Activated B cell treated with CpG ODN at 0.5 μM for 24 hours (primary cell): ENCODE data around the gene CD244. TPM values are rescaled to one million over a fixed set of nuclear protein-coding genes. Genes with fewer than 3 reads are reported as not detected.
"Not testable (repeated sequence)": the region's sequence is repeated elsewhere in the genome, so short reads cannot be mapped to it uniquely, and the experiment has no call there.

Experiments used
- ATAC-seq: fragments of 200-7000 bp; cut with Tn5 transposase; one replicate; pipeline ENCODE4 v1.10.0; 2021; ENCODE audit warnings: low read depth, mild to moderate bottlenecking, moderate library complexity
- CTCF ChIA-PET: fragments of 350-600 bp; sonication (Branson Sonifier 250); formaldehyde crosslinking; loops from one replicate; lab custom pipeline; 2021; ENCODE audit warnings: antibody characterized with exemption; lab: Charles Lee
- POLR2A ChIA-PET: fragments of 350-600 bp; sonication (Branson Sonifier 250); formaldehyde crosslinking; loops from one replicate; lab custom pipeline; 2021; ENCODE audit warnings: antibody characterized with exemption; lab: Charles Lee
- DNase-seq: peaks from one replicate; pipeline ENCODE4 v3.0.0; 2022
- H3K27ac Mint-ChIP-seq: one replicate; pipeline ENCODE4 v1.8.0; 2020; ENCODE audit warnings: mixed read lengths
- H3K27me3 Mint-ChIP-seq: one replicate; pipeline ENCODE4 v1.8.0; 2021; ENCODE audit warnings: mixed read lengths
- H3K36me3 Mint-ChIP-seq: one replicate; pipeline ENCODE4 v1.8.0; 2021; ENCODE audit warnings: low read depth, mixed read lengths
- H3K4me1 Mint-ChIP-seq: one replicate; pipeline ENCODE4 v1.8.0; 2021; ENCODE audit warnings: mixed read lengths
- H3K4me3 Mint-ChIP-seq: one replicate; pipeline ENCODE4 v1.8.0; 2020; ENCODE audit warnings: mild to moderate bottlenecking, mixed read lengths
- H3K9me3 Mint-ChIP-seq: one replicate; pipeline ENCODE4 v1.8.0; 2020; ENCODE audit warnings: mixed read lengths
- CTCF ChIP-seq: fragments of 200-600 bp; IDR thresholded peaks from one replicate; pipeline ENCODE4 v1.8.0; 2022; ENCODE audit warnings: antibody characterized with exemption, mild to moderate bottlenecking
- intact Hi-C: fragments of 100-400 bp; cut with micrococcal nuclease; formaldehyde crosslinking; loops from one replicate; pipeline ENCODE4 v1.15.1; 2024
- total RNA-seq: library from RNA; stranded (reverse); gene quantifications from 2 replicates; pipeline ENCODE4 v1.2.3, GENCODE V29; 2022

The CD244 gene
- total RNA-seq, 1 donor from 2014 or later: not detected

- H3K9me3 Mint-ChIP-seq: no peaks in the 10 kb centered on the region
- ChIA-PET CTCF (no interaction called here), POLR2A (no interaction called here)
- H3K4me3 Mint-ChIP-seq: no peak overlapping the region
- intact Hi-C loops: no loop called here
- ATAC-seq: no peak
- H3K36me3 Mint-ChIP-seq: no peaks in the 10 kb centered on the region
- H3K4me1 Mint-ChIP-seq: no peaks in the 10 kb centered on the region
- TF ChIP-seq CTCF: no peak
- no peak for DNase-seq
- H3K27ac Mint-ChIP-seq: no peak overlapping the region
- H3K27me3 Mint-ChIP-seq: no peaks in the 10 kb centered on the region
Measured at GRCh38 chr1:160907976-160908375, 45.3 kb upstream of the CD244 start.

GRCh38 chr1:160905617-160905989 is 42.9 kb upstream of the CD244 start:
- no peak overlapping the region for H3K4me3 Mint-ChIP-seq
- DNase-seq: no peak
- no peak for TF ChIP-seq CTCF
- ATAC-seq: no peak
- no peaks in the 10 kb centered on the region for H3K4me1 Mint-ChIP-seq
- no peaks in the 10 kb centered on the region for H3K27me3 Mint-ChIP-seq
- H3K36me3 Mint-ChIP-seq: no peaks in the 10 kb centered on the region
- ChIA-PET CTCF (no interaction called here), POLR2A (interaction anchor here (0.6 kb wide), 1 partner anchor 10 kb away, joined by 4 read pairs; no protein-coding TSS in a partner anchor)
- no peaks in the 10 kb centered on the region for H3K9me3 Mint-ChIP-seq
- intact Hi-C loops: no loop called here
- no peak overlapping the region for H3K27ac Mint-ChIP-seq

GRCh38 chr1:160904783-160905616 is 42.3 kb upstream of the CD244 start:
- POLR2A ChIA-PET: interaction anchor here (0.6 to 0.7 kb wide), 2 partner anchors 78 to 248 kb away, joined by 4 to 10 read pairs; no protein-coding TSS in a partner anchor
- no peaks in the 10 kb centered on the region for H3K4me1 Mint-ChIP-seq

GRCh38 chr1:160902251-160902650 is 39.6 kb upstream of the CD244 start:
- H3K4me3 Mint-ChIP-seq, intact Hi-C loops, H3K9me3 Mint-ChIP-seq, DNase-seq, H3K27ac Mint-ChIP-seq, CTCF ChIA-PET, ATAC-seq, POLR2A ChIA-PET, H3K36me3 Mint-ChIP-seq, H3K4me1 Mint-ChIP-seq: not testable (repeated sequence)
- peaks cover 17% of the 10 kb centered on the region for H3K27me3 Mint-ChIP-seq

More at GRCh38 chr1:160904783-160905616, 42.3 kb upstream of the CD244 start:
- H3K9me3 Mint-ChIP-seq: peaks cover 3% of the 10 kb centered on the region
- intact Hi-C loops: no loop called here
- peak overlapping the region; percentile 1 for H3K27ac Mint-ChIP-seq
- peaks cover 3% of the 10 kb centered on the region for H3K27me3 Mint-ChIP-seq
- no peak for DNase-seq
- no peak for TF ChIP-seq CTCF
- ATAC-seq: no peak
- no peak overlapping the region for H3K4me3 Mint-ChIP-seq
- CTCF ChIA-PET: no interaction called here
- H3K36me3 Mint-ChIP-seq: no peaks in the 10 kb centered on the region

- H3K27ac Mint-ChIP-seq: no peak overlapping the region
- H3K4me1 Mint-ChIP-seq: no peaks in the 10 kb centered on the region
- POLR2A ChIA-PET: no interaction called here
- intact Hi-C loops: no loop called here
- DNase-seq: no peak
- TF ChIP-seq CTCF: no peak
- H3K27me3 Mint-ChIP-seq: peaks cover 17% of the 10 kb centered on the region
- H3K4me3 Mint-ChIP-seq: no peak overlapping the region
- no peaks in the 10 kb centered on the region for H3K36me3 Mint-ChIP-seq
- ATAC-seq: no peak
- CTCF ChIA-PET: no interaction called here
- peaks cover 4% of the 10 kb centered on the region for H3K9me3 Mint-ChIP-seq
Measured at GRCh38 chr1:160901768-160902167, 39.1 kb upstream of the CD244 start.

- H3K4me3 Mint-ChIP-seq, POLR2A ChIA-PET, H3K4me1 Mint-ChIP-seq, H3K27ac Mint-ChIP-seq, H3K36me3 Mint-ChIP-seq, H3K9me3 Mint-ChIP-seq, CTCF ChIA-PET, intact Hi-C loops, ATAC-seq, DNase-seq: not testable (repeated sequence)
- peaks cover 21% of the 10 kb centered on the region for H3K27me3 Mint-ChIP-seq
Measured at GRCh38 chr1:160900683-160901082, 38.0 kb upstream of the CD244 start.

- H3K36me3 Mint-ChIP-seq, CTCF ChIA-PET, POLR2A ChIA-PET, H3K27ac Mint-ChIP-seq, ATAC-seq, H3K4me3 Mint-ChIP-seq, H3K4me1 Mint-ChIP-seq, intact Hi-C loops, DNase-seq: not testable (repeated sequence)
- Mint-ChIP-seq H3K9me3 (peaks cover 13% of the 10 kb centered on the region), H3K27me3 (peaks cover 35% of the 10 kb centered on the region)
Measured at GRCh38 chr1:160894368-160895135, 31.9 kb upstream of the CD244 start.
